Measurements from ENCODE around the gene GBP1.

GRCh38 chr1:89037186-89037585 lies 27.8 kb downstream of the GBP1 start:
- TF ChIP-seq CTCF (IDR thresholded peaks at IDR 0.05 in 2 of 3, conservative IDR thresholded peaks at IDR 0.05 in 1 of 3; ENCODE audit: borderline replicate concordance in 1 of 3, insufficient read depth in 1 of 3, low read depth in 2 of 3, low read length in 2 of 3) (no peak), ZNF274 (IDR thresholded peaks at IDR 0.05; ENCODE audit: low read depth, low read length) (no peak), FOSL1 (IDR thresholded peaks at IDR 0.05; ENCODE audit: low read depth) (no peak), EZH2 (IDR thresholded peaks at IDR 0.05) (no peak), POLR2A (IDR thresholded peaks at IDR 0.05; ENCODE audit: borderline replicate concordance, extremely low read depth, insufficient read depth, insufficient read length) (no peak), CEBPB (IDR thresholded peaks at IDR 0.05; ENCODE audit: low read depth) (no peak), SRF (IDR thresholded peaks at IDR 0.05; ENCODE audit: low read depth) (no peak), POLR2AphosphoS5 (IDR thresholded peaks at IDR 0.05; ENCODE audit: low read depth, low read length) (no peak), EZH2phosphoT487 (IDR thresholded peaks at IDR 0.05; ENCODE audit: borderline replicate concordance) (no peak), ELF1 (IDR thresholded peaks at IDR 0.05; ENCODE audit: borderline replicate concordance, low read depth) (no peak), ZFX (IDR thresholded peaks at IDR 0.05) (no peak), JUND (IDR thresholded peaks at IDR 0.05) (no peak), ATF3 (IDR thresholded peaks at IDR 0.05) (no peak)

Data from HCT116 (cell line).